ENCODE results near the gene DCC. TPM values are rescaled to one million over a fixed set of nuclear protein-coding genes. Genes with fewer than 3 reads are reported as not detected.

The DCC gene
- total RNA-seq, 1 experiment from 2014 or later = not detected

GRCh38 chr18:52462853-52463252 is 122.9 kb downstream of the DCC start:
- Histone ChIP-seq H3K4me3 (no peak overlapping the region), H3K79me2 (ENCODE audit: low read depth) (no peaks in the 10 kb centered on the region), H2AFZ (no peak overlapping the region), H3K27ac (no peak overlapping the region), H3F3A (ENCODE audit: insufficient read depth, low read depth) (no peaks in the 10 kb centered on the region), H3K4me1 (replicated peaks; ENCODE audit: insufficient read depth) (no peaks in the 10 kb centered on the region), H4K20me1 (ENCODE audit: insufficient read depth) (no peaks in the 10 kb centered on the region), H3K9me2 (ENCODE audit: insufficient read depth) (no peaks in the 10 kb centered on the region; the same call in 1 of the 2 replicates), H3K4me2 (no peak overlapping the region), H3K9me3 (ENCODE audit: insufficient read depth, low read depth) (no peaks in the 10 kb centered on the region), H3K36me3 (ENCODE audit: low read depth) (no peaks in the 10 kb centered on the region), H3K27me3 (ENCODE audit: insufficient read depth, low read depth) (peaks cover 10% of the 10 kb centered on the region; the same call in 1 of the 2 replicates)
- no TSS peak for BruUV-seq (replicated peaks)
- CTCF ChIA-PET = no interaction called here
- intact Hi-C loops (cut with micrococcal nuclease; ENCODE audit: unreplicated experiment) = no loop called here
- TF ChIP-seq CTCF (conservative IDR thresholded peaks at IDR 0.05) (no peak), EZH2 (IDR thresholded peaks at IDR 0.05; ENCODE audit: low read depth) (no peak)
- POLR2A ChIA-PET (ENCODE audit: unreplicated experiment) = no interaction called here
- no peak for DNase-seq

- no peak for TF ChIP-seq CTCF (conservative IDR thresholded peaks at IDR 0.05)
- TF ChIP-seq EZH2 (IDR thresholded peaks at IDR 0.05; ENCODE audit: low read depth) = no peak
- ChIA-PET POLR2A (ENCODE audit: unreplicated experiment) (no interaction called here), CTCF (no interaction called here)
- Histone ChIP-seq H3K4me2 (no peak overlapping the region), H3F3A (ENCODE audit: insufficient read depth, low read depth) (no peaks in the 10 kb centered on the region), H3K79me2 (ENCODE audit: low read depth) (no peaks in the 10 kb centered on the region), H3K9me3 (ENCODE audit: insufficient read depth, low read depth) (no peaks in the 10 kb centered on the region), H3K4me3 (no peak overlapping the region), H3K27me3 (ENCODE audit: insufficient read depth, low read depth) (peaks cover 10% of the 10 kb centered on the region; the same call in 1 of the 2 replicates), H3K36me3 (ENCODE audit: low read depth) (no peaks in the 10 kb centered on the region), H3K9me2 (ENCODE audit: insufficient read depth) (no peaks in the 10 kb centered on the region; the same call in 1 of the 2 replicates), H2AFZ (no peak overlapping the region), H3K4me1 (replicated peaks; ENCODE audit: insufficient read depth) (no peaks in the 10 kb centered on the region), H4K20me1 (ENCODE audit: insufficient read depth) (no peaks in the 10 kb centered on the region), H3K27ac (no peak overlapping the region)
- intact Hi-C loops (cut with micrococcal nuclease; ENCODE audit: unreplicated experiment) = no loop called here
- BruUV-seq (replicated peaks) = no TSS peak
- DNase-seq = no peak
Measured at GRCh38 chr18:52465391-52465790, 125.4 kb downstream of the DCC start.

GRCh38 chr18:52468496-52468895 is 128.5 kb downstream of the DCC start:
- H4K20me1 ChIP-seq (ENCODE audit: insufficient read depth) = no peaks in the 10 kb centered on the region
- no peaks in the 10 kb centered on the region for H3K36me3 ChIP-seq (ENCODE audit: low read depth)
- no peaks in the 10 kb centered on the region for H3K4me1 ChIP-seq (replicated peaks; ENCODE audit: insufficient read depth)
- H3K79me2 ChIP-seq (ENCODE audit: low read depth) = no peaks in the 10 kb centered on the region
- H3K9me2 ChIP-seq (ENCODE audit: insufficient read depth) = no peaks in the 10 kb centered on the region; the same call in 1 of the 2 replicates
- H3K4me3 ChIP-seq = no peak overlapping the region
- TF ChIP-seq EZH2 (IDR thresholded peaks at IDR 0.05; ENCODE audit: low read depth) (no peak), CTCF (conservative IDR thresholded peaks at IDR 0.05) (no peak)
- CTCF ChIA-PET = no interaction called here
- no peak for DNase-seq
- H3K4me2 ChIP-seq = no peak overlapping the region
- BruUV-seq (replicated peaks) = no TSS peak
- H2AFZ ChIP-seq = no peak overlapping the region
- no peaks in the 10 kb centered on the region for H3F3A ChIP-seq (ENCODE audit: insufficient read depth, low read depth)
- intact Hi-C loops (cut with micrococcal nuclease; ENCODE audit: unreplicated experiment) = no loop called here
- no peaks in the 10 kb centered on the region for H3K9me3 ChIP-seq (ENCODE audit: insufficient read depth, low read depth)
- H3K27me3 ChIP-seq (ENCODE audit: insufficient read depth, low read depth) = peaks cover 10% of the 10 kb centered on the region; the same call in 1 of the 2 replicates
- H3K27ac ChIP-seq = no peak overlapping the region
- POLR2A ChIA-PET (ENCODE audit: unreplicated experiment) = no interaction called here

All from PC-9 (cell line).